ENCODE measurements around the gene MAPK11. TPM values are rescaled to one million over a fixed set of nuclear protein-coding genes. Genes with fewer than 3 reads are reported as not detected.
A peak's percentile ranks its signal among the peaks of the same experiment; 100 is the strongest.
"Not testable (repeated sequence)": the region's sequence is repeated elsewhere in the genome, so short reads cannot be mapped to it uniquely, and the experiment has no call there.

The MAPK11 gene
- total RNA-seq, 1 donor from 2014 or later: not detected

DNA sequence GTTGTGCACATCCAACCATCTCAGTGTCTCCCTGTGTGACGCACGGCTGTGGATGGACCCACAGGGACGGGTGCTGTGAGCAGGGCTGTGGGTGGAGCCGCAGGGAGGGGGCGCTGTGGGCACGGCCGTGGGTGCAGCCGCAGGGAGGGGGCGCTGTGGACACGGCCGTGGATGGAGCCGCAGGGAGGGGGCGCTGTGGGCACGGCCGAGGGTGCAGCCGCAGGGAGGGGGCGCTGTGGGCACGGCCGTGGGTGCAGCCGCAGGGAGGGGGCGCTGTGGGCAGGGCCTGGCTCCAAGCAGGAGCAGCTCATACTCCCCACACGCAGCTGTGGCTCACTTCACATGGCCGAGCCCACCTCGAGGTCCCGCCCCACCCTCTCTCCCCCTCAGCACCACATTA is 6.0 kb upstream of the MAPK11 start:
- H3F3A ChIP-seq (ENCODE audit: low read depth): peaks cover 33% of the 10 kb centered on the region
- TF ChIP-seq, protein P1, sequence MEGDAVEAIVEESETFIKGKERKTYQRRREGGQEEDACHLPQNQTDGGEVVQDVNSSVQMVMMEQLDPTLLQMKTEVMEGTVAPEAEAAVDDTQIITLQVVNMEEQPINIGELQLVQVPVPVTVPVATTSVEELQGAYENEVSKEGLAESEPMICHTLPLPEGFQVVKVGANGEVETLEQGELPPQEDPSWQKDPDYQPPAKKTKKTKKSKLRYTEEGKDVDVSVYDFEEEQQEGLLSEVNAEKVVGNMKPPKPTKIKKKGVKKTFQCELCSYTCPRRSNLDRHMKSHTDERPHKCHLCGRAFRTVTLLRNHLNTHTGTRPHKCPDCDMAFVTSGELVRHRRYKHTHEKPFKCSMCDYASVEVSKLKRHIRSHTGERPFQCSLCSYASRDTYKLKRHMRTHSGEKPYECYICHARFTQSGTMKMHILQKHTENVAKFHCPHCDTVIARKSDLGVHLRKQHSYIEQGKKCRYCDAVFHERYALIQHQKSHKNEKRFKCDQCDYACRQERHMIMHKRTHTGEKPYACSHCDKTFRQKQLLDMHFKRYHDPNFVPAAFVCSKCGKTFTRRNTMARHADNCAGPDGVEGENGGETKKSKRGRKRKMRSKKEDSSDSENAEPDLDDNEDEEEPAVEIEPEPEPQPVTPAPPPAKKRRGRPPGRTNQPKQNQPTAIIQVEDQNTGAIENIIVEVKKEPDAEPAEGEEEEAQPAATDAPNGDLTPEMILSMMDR (IDR thresholded peaks at IDR 0.05): peak; percentile 45
- no peak for TF ChIP-seq EZH2phosphoT487 (IDR thresholded peaks at IDR 0.05)
- H3K4me3 ChIP-seq: no peak overlapping the region
- Mint-ChIP-seq H3K27me3 (ENCODE audit: insufficient read depth, low read depth) (peaks cover 10% of the 10 kb centered on the region), H3K4me3 (no peak overlapping the region), H3K36me3 (peaks cover 23% of the 10 kb centered on the region), H3K4me1 (peaks cover 22% of the 10 kb centered on the region), H3K9me3 (no peaks in the 10 kb centered on the region), H3K27ac (no peak overlapping the region)
- peaks cover 33% of the 10 kb centered on the region for H4K20me1 ChIP-seq (ENCODE audit: low read depth)
- no peaks in the 10 kb centered on the region for H3K36me3 ChIP-seq
- H3K4me2 ChIP-seq: no peak overlapping the region
- no peak overlapping the region for H3K27ac ChIP-seq
- H3K4me1 ChIP-seq: peaks cover 14% of the 10 kb centered on the region
- no peaks in the 10 kb centered on the region for H3K79me2 ChIP-seq (ENCODE audit: low read depth)
- no peaks in the 10 kb centered on the region for H3K9me3 ChIP-seq (ENCODE audit: low read depth)
- no peak overlapping the region for H3K9ac ChIP-seq
- DNase-seq (ENCODE audit: low spot score): no peak
- no peak overlapping the region for H2AFZ ChIP-seq (replicated peaks)
- peaks cover 4% of the 10 kb centered on the region for H3K27me3 ChIP-seq

DNA sequence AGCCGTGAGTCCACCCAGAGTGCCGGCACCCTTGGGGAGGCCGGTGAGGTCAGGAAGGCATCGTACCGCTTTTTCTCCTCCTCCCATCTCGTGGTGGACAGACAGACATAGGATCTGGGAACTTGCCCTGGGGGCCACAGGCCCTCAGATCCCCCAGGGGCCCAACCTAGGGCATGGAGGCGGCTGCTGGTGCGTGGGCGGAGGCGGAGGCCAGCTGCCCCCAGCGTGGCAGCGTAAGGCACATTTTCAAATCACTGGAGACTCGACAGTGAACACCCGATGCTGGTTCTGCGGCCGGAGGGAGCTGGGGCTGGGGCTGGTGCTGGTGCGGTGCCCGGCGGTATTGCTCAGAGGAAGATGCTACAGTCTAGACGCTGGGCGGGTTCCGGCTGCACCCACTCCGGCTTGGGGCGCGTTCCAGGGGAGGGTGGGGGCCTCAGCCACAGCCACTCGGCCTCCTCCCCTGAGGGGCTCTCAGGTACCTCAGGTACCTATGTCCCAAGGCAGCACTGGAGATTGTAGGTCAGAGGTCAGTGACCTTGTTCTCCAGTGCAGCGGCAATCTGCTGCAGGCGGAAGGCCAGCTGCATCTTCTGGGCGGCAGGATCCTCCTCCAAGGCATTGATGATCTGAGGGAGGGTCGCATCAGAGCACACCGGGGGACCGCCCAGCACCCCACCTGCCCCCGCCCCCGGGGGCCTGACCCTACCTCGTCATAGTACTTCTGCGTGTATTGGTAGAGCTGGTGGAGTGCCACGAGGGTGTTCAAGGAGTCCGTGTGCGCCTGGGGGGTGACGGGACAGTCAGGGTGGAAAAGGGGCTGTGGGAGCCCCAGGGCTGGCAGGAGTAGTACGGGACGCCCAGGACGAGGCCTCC is 5.2 kb upstream of the MAPK11 start:
- H3K4me3 ChIP-seq: no peak overlapping the region
- peaks cover 40% of the 10 kb centered on the region for H3F3A ChIP-seq (ENCODE audit: low read depth)
- H3K36me3 Mint-ChIP-seq: peaks cover 21% of the 10 kb centered on the region
- no peak overlapping the region for H3K4me2 ChIP-seq
- H3K9me3 ChIP-seq (ENCODE audit: low read depth): no peaks in the 10 kb centered on the region
- DNase-seq (ENCODE audit: low spot score): no peak
- no peaks in the 10 kb centered on the region for H3K79me2 ChIP-seq (ENCODE audit: low read depth)
- no peak overlapping the region for H3K27ac Mint-ChIP-seq
- peaks cover 39% of the 10 kb centered on the region for H4K20me1 ChIP-seq (ENCODE audit: low read depth)
- no peak overlapping the region for H3K27ac ChIP-seq
- H3K27me3 ChIP-seq: peaks cover 11% of the 10 kb centered on the region
- H3K9me3 Mint-ChIP-seq: no peaks in the 10 kb centered on the region
- no peak for TF ChIP-seq EZH2phosphoT487 (IDR thresholded peaks at IDR 0.05)
- no peak for TF ChIP-seq EZH2 (IDR thresholded peaks at IDR 0.05)
- TF ChIP-seq, protein P1 (IDR thresholded peaks at IDR 0.05): no peak
- H3K9ac ChIP-seq: no peak overlapping the region
- no peaks in the 10 kb centered on the region for H3K36me3 ChIP-seq
- no peak overlapping the region for H2AFZ ChIP-seq (replicated peaks)
- peaks cover 20% of the 10 kb centered on the region for H3K4me1 ChIP-seq
- peaks cover 10% of the 10 kb centered on the region for H3K27me3 Mint-ChIP-seq (ENCODE audit: insufficient read depth, low read depth)
- H3K4me1 Mint-ChIP-seq: peaks cover 23% of the 10 kb centered on the region
- no peak overlapping the region for H3K4me3 Mint-ChIP-seq

DNA sequence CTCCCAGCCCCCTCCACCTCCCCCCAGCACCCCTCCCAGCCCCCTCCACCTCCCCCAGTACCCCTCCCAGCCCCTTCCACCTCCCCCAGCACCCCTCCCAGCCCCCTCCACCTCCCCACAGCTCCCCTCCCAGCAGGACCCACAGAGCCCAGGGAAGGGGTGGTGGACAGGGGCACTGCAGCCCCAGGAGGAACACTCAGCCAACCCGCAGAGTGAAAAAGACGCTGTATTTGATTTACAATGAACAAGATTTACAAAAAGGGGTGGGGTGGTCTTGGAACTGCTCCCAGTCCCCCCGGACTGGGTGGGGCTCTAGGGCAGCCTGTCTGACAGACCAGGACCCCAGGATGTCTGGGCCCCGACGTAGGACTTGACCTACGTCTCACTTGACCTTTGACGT is 4.6 kb upstream of the MAPK11 start:
- H3K4me1 Mint-ChIP-seq: peaks cover 23% of the 10 kb centered on the region
- Histone ChIP-seq H3K27me3 (peaks cover 17% of the 10 kb centered on the region), H4K20me1 (ENCODE audit: low read depth) (peaks cover 39% of the 10 kb centered on the region), H3K9me3 (ENCODE audit: low read depth) (no peaks in the 10 kb centered on the region), H3K4me3 (no peak overlapping the region), H3K79me2 (ENCODE audit: low read depth) (no peaks in the 10 kb centered on the region), H3K36me3 (no peaks in the 10 kb centered on the region), H3K4me2 (no peak overlapping the region), H3K27ac (no peak overlapping the region), H3K9ac (no peak overlapping the region), H3F3A (ENCODE audit: low read depth) (peaks cover 40% of the 10 kb centered on the region), H2AFZ (replicated peaks) (no peak overlapping the region), H3K4me1 (peaks cover 22% of the 10 kb centered on the region)
- TF ChIP-seq EZH2 (IDR thresholded peaks at IDR 0.05) (no peak), EZH2phosphoT487 (IDR thresholded peaks at IDR 0.05) (no peak)
- H3K9me3 Mint-ChIP-seq: no peaks in the 10 kb centered on the region
- H3K27me3 Mint-ChIP-seq (ENCODE audit: insufficient read depth, low read depth): peaks cover 10% of the 10 kb centered on the region
- peaks cover 21% of the 10 kb centered on the region for H3K36me3 Mint-ChIP-seq
- DNase-seq (ENCODE audit: low spot score): no peak
- no peak overlapping the region for H3K4me3 Mint-ChIP-seq
- no peak overlapping the region for H3K27ac Mint-ChIP-seq

DNA sequence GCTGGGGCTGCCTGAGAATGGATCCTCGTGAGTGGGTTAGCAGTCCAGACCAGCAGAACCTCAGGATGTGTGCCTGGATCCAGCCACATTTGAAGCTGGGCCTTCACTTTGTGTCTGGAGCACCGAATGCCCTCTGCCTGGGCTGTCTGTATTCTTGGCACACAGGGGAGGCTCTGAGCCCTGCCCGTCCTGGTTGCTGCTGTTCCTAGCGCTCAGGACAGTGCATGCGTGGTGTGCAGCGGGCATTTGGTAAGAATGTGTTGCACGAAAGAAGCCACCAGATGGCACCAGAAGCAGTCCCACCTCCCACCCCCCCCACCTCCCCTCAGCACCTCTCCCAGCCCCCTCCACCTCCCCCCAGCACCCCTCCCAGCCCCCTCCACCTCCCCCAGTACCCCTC is 4.1 kb upstream of the MAPK11 start:
- H3K27ac ChIP-seq: no peak overlapping the region
- H3K27ac Mint-ChIP-seq: no peak overlapping the region
- TF ChIP-seq, protein P1 (IDR thresholded peaks at IDR 0.05): peak; percentile 50
- TF ChIP-seq EZH2phosphoT487 (IDR thresholded peaks at IDR 0.05): no peak
- TF ChIP-seq EZH2 (IDR thresholded peaks at IDR 0.05): no peak

DNA sequence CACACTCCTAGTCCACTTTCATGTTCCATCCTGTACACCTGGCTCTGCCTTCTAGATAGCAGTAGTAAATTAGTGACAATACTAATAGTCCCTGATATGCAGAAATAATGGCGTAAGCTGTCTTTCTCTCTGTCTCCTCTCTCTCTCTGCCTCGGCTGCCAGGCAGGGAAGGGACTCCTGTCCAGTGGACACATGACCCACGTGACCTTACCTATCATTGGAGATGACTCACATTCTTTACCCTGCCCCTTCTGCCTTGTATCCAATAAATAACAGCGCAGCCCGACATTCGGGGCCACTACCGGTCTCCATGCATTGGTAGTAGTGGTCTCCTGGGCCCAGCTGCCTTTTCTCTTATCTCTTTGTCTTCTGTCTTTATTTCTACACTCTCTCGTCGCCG is 3.6 kb upstream of the MAPK11 start:
- not testable (repeated sequence) for H3K79me2 ChIP-seq (ENCODE audit: low read depth); H3K4me3 ChIP-seq; H3K27me3 Mint-ChIP-seq (ENCODE audit: insufficient read depth, low read depth); H3K27ac Mint-ChIP-seq; H3K36me3 ChIP-seq; H3K9me3 ChIP-seq (ENCODE audit: low read depth); H3K27ac ChIP-seq; H3K4me2 ChIP-seq; H2AFZ ChIP-seq (replicated peaks); H3K9ac ChIP-seq; DNase-seq (ENCODE audit: low spot score); H3K9me3 Mint-ChIP-seq
- Mint-ChIP-seq H3K4me1 (peaks cover 27% of the 10 kb centered on the region), H3K36me3 (peaks cover 20% of the 10 kb centered on the region), H3K4me3 (peak overlapping the region; percentile 70)
- Histone ChIP-seq H3K4me1 (peaks cover 22% of the 10 kb centered on the region), H3F3A (ENCODE audit: low read depth) (peaks cover 40% of the 10 kb centered on the region), H3K27me3 (peaks cover 27% of the 10 kb centered on the region), H4K20me1 (ENCODE audit: low read depth) (peaks cover 49% of the 10 kb centered on the region)

More for the DNA sequence above, 4.1 kb upstream of the MAPK11 start:
- H3K9me3 Mint-ChIP-seq: no peaks in the 10 kb centered on the region
- Histone ChIP-seq H3K79me2 (ENCODE audit: low read depth) (no peaks in the 10 kb centered on the region), H3K36me3 (no peaks in the 10 kb centered on the region), H3K9me3 (ENCODE audit: low read depth) (no peaks in the 10 kb centered on the region), H3F3A (ENCODE audit: low read depth) (peaks cover 40% of the 10 kb centered on the region), H3K9ac (no peak overlapping the region), H4K20me1 (ENCODE audit: low read depth) (peaks cover 44% of the 10 kb centered on the region), H3K27me3 (peaks cover 22% of the 10 kb centered on the region), H3K4me1 (peaks cover 22% of the 10 kb centered on the region), H3K4me3 (no peak overlapping the region), H3K4me2 (no peak overlapping the region), H2AFZ (replicated peaks) (no peak overlapping the region)
- DNase-seq (ENCODE audit: low spot score): peak; percentile 81
- peak overlapping the region; percentile 70 for H3K4me3 Mint-ChIP-seq
- peaks cover 25% of the 10 kb centered on the region for H3K4me1 Mint-ChIP-seq
- H3K36me3 Mint-ChIP-seq: peaks cover 21% of the 10 kb centered on the region
- peaks cover 10% of the 10 kb centered on the region for H3K27me3 Mint-ChIP-seq (ENCODE audit: insufficient read depth, low read depth)
